Caco-2 (cell line): ENCODE results near the gene RAP1GAP2. TPM values are rescaled to one million over a fixed set of nuclear protein-coding genes. Genes with fewer than 3 reads are reported as not detected.

Source experiments
- BruUV-seq: library from RNA; stranded (reverse); fragments of 400-500 nt; replicated peaks from 2 replicates; lab custom pipeline; 2021; lab: Mats Ljungman, UMichigan
- CTCF ChIA-PET: fragments of 300-600 bp; sonication (Branson Sonifier 250); formaldehyde crosslinking; loops from one replicate; lab custom pipeline; 2022; ENCODE audit warnings: antibody characterized with exemption; lab: Charles Lee
- POLR2A ChIA-PET: fragments of 300-600 bp; sonication (Branson Sonifier 250); formaldehyde crosslinking; loops from one replicate; lab custom pipeline; 2022; ENCODE audit warnings: antibody characterized with exemption; lab: Charles Lee
- DNase-seq, 2 experiments: peaks; one replicate each; pipeline versions ENCODE4 v3.0.0 to v3.0.0-alpha.2; 2020 to 2022
- H3K27me3 ChIP-seq: replicated peaks from 2 replicates; pipeline ENCODE4 v1.6.0; 2011; ENCODE audit warnings: low read length; ENCODE audit not compliant: control insufficient read depth, insufficient read depth
- H3K36me3 ChIP-seq: 2 replicates; pipeline ENCODE4 v1.5.1; 2011; ENCODE audit warnings: low read length; ENCODE audit not compliant: control insufficient read depth, insufficient read depth
- H3K4me1 ChIP-seq: fragments of 250-450 bp; sonication (Bioruptor Pico); 2 replicates; pipeline ENCODE4 v1.5.1; 2020; ENCODE audit warnings: mild to moderate bottlenecking
- H3K4me3 ChIP-seq: 2 replicates; pipeline ENCODE4 v1.5.1; 2011; ENCODE audit warnings: low read depth, mild to moderate bottlenecking, control low read depth, low read length
- H3K9me3 ChIP-seq: fragments of 250-450 bp; sonication (Bioruptor Pico); 2 replicates; pipeline ENCODE4 v1.5.1; 2020; ENCODE audit warnings: mild to moderate bottlenecking, moderate library complexity
- H3K27ac Mint-ChIP-seq: one replicate; pipeline ENCODE4 v1.8.0; 2022; ENCODE audit warnings: mixed read lengths; ENCODE audit not compliant: unreplicated experiment
- H3K27me3 Mint-ChIP-seq: one replicate; pipeline ENCODE4 v1.8.0; 2022; ENCODE audit warnings: mixed read lengths; ENCODE audit not compliant: insufficient read depth, unreplicated experiment
- H3K36me3 Mint-ChIP-seq: one replicate; pipeline ENCODE4 v1.8.0; 2022; ENCODE audit warnings: mild to moderate bottlenecking, mixed read lengths; ENCODE audit not compliant: insufficient read depth, unreplicated experiment
- H3K4me1 Mint-ChIP-seq: one replicate; pipeline ENCODE4 v1.8.0; 2022; ENCODE audit warnings: low read depth, mixed read lengths; ENCODE audit not compliant: unreplicated experiment
- H3K4me3 Mint-ChIP-seq: one replicate; pipeline ENCODE4 v1.8.0; 2022; ENCODE audit warnings: mild to moderate bottlenecking, moderate library complexity, mixed read lengths; ENCODE audit not compliant: unreplicated experiment
- H3K9me3 Mint-ChIP-seq: one replicate; pipeline ENCODE4 v1.8.0; 2022; ENCODE audit warnings: mixed read lengths; ENCODE audit not compliant: unreplicated experiment
- CTCF ChIP-seq, 2 experiments: fragments of 200-600 bp in 1 of 2; IDR thresholded peaks; 1 replicate in 1 of 2; 2 replicates in 1 of 2; pipeline versions ENCODE4 v1.5.1 to v1.8.0; 2011 to 2022; ENCODE audit warnings: antibody characterized with exemption in 1 of 2, control low read depth in 1 of 2, inconsistent platforms in 1 of 2, low read depth in 1 of 2, low read length in 1 of 2, mild to moderate bottlenecking in 1 of 2, moderate library complexity in 1 of 2; ENCODE audit not compliant: insufficient read depth in 1 of 2, severe bottlenecking in 1 of 2, unreplicated experiment in 1 of 2
- intact Hi-C: fragments of 100-400 bp; cut with micrococcal nuclease; formaldehyde crosslinking; loops from one replicate; pipeline ENCODE4 v1.10.0; 2022; ENCODE audit not compliant: unreplicated experiment
- total RNA-seq: library from RNA; stranded (reverse); gene quantifications from 2 replicates; pipeline ENCODE4 v1.2.3, GENCODE V29; 2022

RAP1GAP2 gene
- total RNA-seq, 1 experiment from 2014 or later, result 45.3 TPM

- ChIA-PET CTCF (no interaction called here), POLR2A (no interaction called here)
- no peaks in the 10 kb centered on the region for H3K9me3 Mint-ChIP-seq
- no peaks in the 10 kb centered on the region for H3K9me3 ChIP-seq
- H3K27ac Mint-ChIP-seq, result no peak overlapping the region
- H3K27me3 Mint-ChIP-seq, result no peaks in the 10 kb centered on the region
- peaks cover 5% of the 10 kb centered on the region for H3K36me3 Mint-ChIP-seq
- H3K4me1 ChIP-seq, result peaks cover 2% of the 10 kb centered on the region; the same call in 1 of the 2 replicates
- intact Hi-C loops, result no loop called here
- H3K27me3 ChIP-seq, result no peaks in the 10 kb centered on the region
- DNase-seq, result no peak
- no peak for TF ChIP-seq CTCF (IDR thresholded peaks at IDR 0.05; ENCODE audit: insufficient read depth in 1 of 2, low read depth in 1 of 2, low read length in 1 of 2, severe bottlenecking in 1 of 2, unreplicated experiment in 1 of 2)
- no peak overlapping the region for H3K4me3 Mint-ChIP-seq
- peaks cover 1% of the 10 kb centered on the region for H3K4me1 Mint-ChIP-seq
- H3K4me3 ChIP-seq, result no peak overlapping the region
- BruUV-seq, result no TSS peak
- H3K36me3 ChIP-seq, result no peaks in the 10 kb centered on the region
These were observed 140.1 kb downstream of the RAP1GAP2 start for GRCh38 chr17:2936351-2936750.

- CTCF ChIA-PET, result interaction anchor here (0.6 to 1.6 kb wide), 2 partner anchors 76 to 1513 kb away, joined by 3 to 9 read pairs; no protein-coding TSS in a partner anchor
- intact Hi-C loops, result no loop called here
- no peaks in the 10 kb centered on the region for H3K4me1 Mint-ChIP-seq
These were observed 140.6 kb downstream of the RAP1GAP2 start for GRCh38 chr17:2936771-2937321.

GRCh38 chr17:2937331-2938003 lies 141.2 kb downstream of the RAP1GAP2 start:
- Histone ChIP-seq H3K4me3 (no peak overlapping the region), H3K27me3 (no peaks in the 10 kb centered on the region), H3K4me1 (no peaks in the 10 kb centered on the region), H3K36me3 (no peaks in the 10 kb centered on the region), H3K9me3 (no peaks in the 10 kb centered on the region)
- no peak for TF ChIP-seq CTCF (IDR thresholded peaks at IDR 0.05; ENCODE audit: insufficient read depth in 1 of 2, low read depth in 1 of 2, low read length in 1 of 2, severe bottlenecking in 1 of 2, unreplicated experiment in 1 of 2)
- Mint-ChIP-seq H3K4me3 (no peak overlapping the region), H3K27me3 (no peaks in the 10 kb centered on the region), H3K36me3 (peaks cover 9% of the 10 kb centered on the region), H3K4me1 (no peaks in the 10 kb centered on the region), H3K27ac (no peak overlapping the region), H3K9me3 (no peaks in the 10 kb centered on the region)
- DNase-seq, result no peak
- CTCF ChIA-PET, result interaction anchor here (0.6 to 1.6 kb wide), 3 partner anchors 75 to 1514 kb away, joined by 3 to 9 read pairs (median 3); no protein-coding TSS in a partner anchor
- intact Hi-C loops, result no loop called here
- POLR2A ChIA-PET, result no interaction called here
- BruUV-seq, result no TSS peak

More at GRCh38 chr17:2936771-2937321, 140.6 kb downstream of the RAP1GAP2 start:
- Histone ChIP-seq H3K27me3 (no peaks in the 10 kb centered on the region), H3K4me1 (no peaks in the 10 kb centered on the region), H3K4me3 (no peak overlapping the region), H3K9me3 (no peaks in the 10 kb centered on the region), H3K36me3 (no peaks in the 10 kb centered on the region)
- no TSS peak for BruUV-seq
- peaks cover 9% of the 10 kb centered on the region for H3K36me3 Mint-ChIP-seq
- no peak overlapping the region for H3K4me3 Mint-ChIP-seq
- H3K27ac Mint-ChIP-seq, result no peak overlapping the region
- TF ChIP-seq CTCF (IDR thresholded peaks at IDR 0.05; ENCODE audit: insufficient read depth in 1 of 2, low read depth in 1 of 2, low read length in 1 of 2, severe bottlenecking in 1 of 2, unreplicated experiment in 1 of 2), result no peak
- POLR2A ChIA-PET, result no interaction called here
- H3K27me3 Mint-ChIP-seq, result no peaks in the 10 kb centered on the region
- no peak for DNase-seq
- H3K9me3 Mint-ChIP-seq, result no peaks in the 10 kb centered on the region
